Lower leg skin (tissue), 4 donors: ENCODE results near the gene FAM53B. TPM values are rescaled to one million over a fixed set of nuclear protein-coding genes. Genes with fewer than 3 reads are reported as not detected.

ENCODE experiments used
- DNase-seq, 2 donors: peaks; one replicate each; pipeline ENCODE4 v3.0.0-alpha.2; 2019; ENCODE audit warnings: low spot score in 2 of 2
- H3K4me3 ChIP-seq: fragments of 200-600 bp; sonication (generic); 2 replicates; pipeline ENCODE4 v1.5.1; 2017; ENCODE audit warnings: mild to moderate bottlenecking, low read depth; ENCODE audit not compliant: poor library complexity, severe bottlenecking
- POLR2A ChIP-seq, 2 donors: fragments of 450-650 bp; IDR thresholded peaks; one replicate each; pipeline ENCODE4 v1.6.1; 2016 to 2017; ENCODE audit warnings: antibody characterized with exemption in 2 of 2, mild to moderate bottlenecking in 1 of 2, moderate library complexity in 1 of 2
- whole genome bisulfite sequencing, 2 donors: methylation state at CpG; one replicate each; pipeline ENCODE4 v1.1.5; 2018; 5-methylcytosine and 5-hydroxymethylcytosine counted together
- intact Hi-C: fragments of 100-400 bp; cut with DNase I; formaldehyde crosslinking; loops from one replicate; pipeline ENCODE4 v1.15.0; 2023; ENCODE audit warnings: low total_unique reads
- total RNA-seq, 4 donors: library from RNA; depleted of rRNA; stranded (reverse); fragments of >200 nt; gene quantifications; one replicate each; pipeline ENCODE4 v1.1.0, GENCODE V29; 2016
- TF ChIP-seq, protein P1 (sequence below), 3 donors: fragments of 450-650 bp; IDR thresholded peaks; one replicate each; pipeline ENCODE4 v1.5.1; 2016; ENCODE audit warnings: antibody characterized with exemption in 3 of 3, mild to moderate bottlenecking in 3 of 3, moderate library complexity in 2 of 3

FAM53B gene
- total RNA-seq, 4 donors from 2014 or later, result 41.5 to 69.1 (median 58.2) TPM

DNA sequence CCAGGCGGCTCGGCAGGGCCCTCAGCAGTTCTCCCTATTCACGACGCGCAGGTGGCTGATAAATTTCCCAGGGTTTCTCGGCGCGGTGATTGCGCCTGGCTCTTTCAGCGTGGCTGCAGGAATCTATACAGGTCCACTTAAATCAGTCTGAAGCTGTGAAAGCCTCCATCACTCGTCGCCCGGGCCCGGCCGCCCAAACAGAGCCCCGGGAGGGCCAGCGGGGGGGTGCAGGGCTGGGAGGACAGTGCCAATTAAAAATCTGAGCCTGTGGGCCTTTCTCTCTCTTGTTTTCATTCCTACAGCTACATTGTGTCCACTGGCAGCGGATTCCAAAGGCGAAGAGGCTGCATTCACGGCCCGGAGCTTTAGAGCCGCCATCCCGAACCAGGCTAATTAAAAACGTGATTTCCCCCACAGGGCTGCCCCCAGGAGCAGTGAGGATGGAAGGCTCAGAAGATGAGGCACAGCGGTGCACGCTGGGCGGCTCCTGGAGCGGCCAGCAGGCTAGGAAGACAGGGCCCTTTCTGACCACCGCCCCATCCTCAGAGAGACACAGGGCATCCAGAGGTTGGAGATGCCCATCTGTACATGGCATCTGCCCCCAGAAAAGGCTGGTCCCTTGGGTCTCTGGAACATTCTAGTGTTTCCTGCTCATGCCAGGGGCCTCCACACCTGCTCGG lies 100.7 kb downstream of the FAM53B start:
- intact Hi-C loops, result no loop called here
- 93 to 96% methylated on average over 28 to 30 of the region's 30 CpGs for WGBS, 2 donors
- DNase-seq, result no peak
- H3K4me3 ChIP-seq, result no peak overlapping the region
- TF ChIP-seq POLR2A (IDR thresholded peaks at IDR 0.05), result no peak
- TF ChIP-seq, protein P1, sequence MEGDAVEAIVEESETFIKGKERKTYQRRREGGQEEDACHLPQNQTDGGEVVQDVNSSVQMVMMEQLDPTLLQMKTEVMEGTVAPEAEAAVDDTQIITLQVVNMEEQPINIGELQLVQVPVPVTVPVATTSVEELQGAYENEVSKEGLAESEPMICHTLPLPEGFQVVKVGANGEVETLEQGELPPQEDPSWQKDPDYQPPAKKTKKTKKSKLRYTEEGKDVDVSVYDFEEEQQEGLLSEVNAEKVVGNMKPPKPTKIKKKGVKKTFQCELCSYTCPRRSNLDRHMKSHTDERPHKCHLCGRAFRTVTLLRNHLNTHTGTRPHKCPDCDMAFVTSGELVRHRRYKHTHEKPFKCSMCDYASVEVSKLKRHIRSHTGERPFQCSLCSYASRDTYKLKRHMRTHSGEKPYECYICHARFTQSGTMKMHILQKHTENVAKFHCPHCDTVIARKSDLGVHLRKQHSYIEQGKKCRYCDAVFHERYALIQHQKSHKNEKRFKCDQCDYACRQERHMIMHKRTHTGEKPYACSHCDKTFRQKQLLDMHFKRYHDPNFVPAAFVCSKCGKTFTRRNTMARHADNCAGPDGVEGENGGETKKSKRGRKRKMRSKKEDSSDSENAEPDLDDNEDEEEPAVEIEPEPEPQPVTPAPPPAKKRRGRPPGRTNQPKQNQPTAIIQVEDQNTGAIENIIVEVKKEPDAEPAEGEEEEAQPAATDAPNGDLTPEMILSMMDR (IDR thresholded peaks at IDR 0.05), result no peak

DNA sequence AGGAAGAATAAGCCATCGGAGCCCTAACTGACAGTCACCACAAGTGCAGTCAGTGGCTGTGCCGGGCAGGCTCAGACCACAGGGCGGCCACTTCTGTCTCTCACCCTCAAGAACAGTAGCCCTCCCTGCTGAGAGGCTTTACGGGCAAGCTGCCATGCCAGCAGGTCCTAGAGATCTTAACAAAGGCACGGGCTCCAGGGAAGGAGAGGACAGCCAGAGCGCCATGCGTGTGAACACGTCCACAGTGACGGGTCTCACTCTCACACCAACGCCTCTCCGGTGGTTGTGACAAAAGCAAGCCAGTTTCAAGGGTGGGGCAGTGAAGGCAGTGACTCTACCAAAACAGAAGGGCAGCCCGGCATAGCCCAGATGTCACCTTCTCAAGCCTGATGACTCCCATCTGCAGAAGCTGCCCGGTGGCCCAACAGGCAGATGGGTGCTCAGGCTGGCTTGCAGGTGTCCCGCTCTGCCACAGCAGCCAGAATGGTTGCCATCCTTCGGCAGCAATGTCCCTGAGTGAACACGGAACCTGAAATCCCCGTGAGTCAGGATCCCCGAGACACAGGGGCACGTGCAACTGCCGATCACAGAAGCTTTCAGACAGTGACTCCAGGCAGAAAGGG lies 102.0 kb downstream of the FAM53B start:
- H3K4me3 ChIP-seq, result no peak overlapping the region
- WGBS, 2 donors, result 83 to 91% methylated on average over 19 to 20 of the region's 20 CpGs
- DNase-seq, result no peak
- intact Hi-C loops, result no loop called here
- TF ChIP-seq, protein P1 (IDR thresholded peaks at IDR 0.05), result no peak
- TF ChIP-seq POLR2A (IDR thresholded peaks at IDR 0.05), result no peak

DNA sequence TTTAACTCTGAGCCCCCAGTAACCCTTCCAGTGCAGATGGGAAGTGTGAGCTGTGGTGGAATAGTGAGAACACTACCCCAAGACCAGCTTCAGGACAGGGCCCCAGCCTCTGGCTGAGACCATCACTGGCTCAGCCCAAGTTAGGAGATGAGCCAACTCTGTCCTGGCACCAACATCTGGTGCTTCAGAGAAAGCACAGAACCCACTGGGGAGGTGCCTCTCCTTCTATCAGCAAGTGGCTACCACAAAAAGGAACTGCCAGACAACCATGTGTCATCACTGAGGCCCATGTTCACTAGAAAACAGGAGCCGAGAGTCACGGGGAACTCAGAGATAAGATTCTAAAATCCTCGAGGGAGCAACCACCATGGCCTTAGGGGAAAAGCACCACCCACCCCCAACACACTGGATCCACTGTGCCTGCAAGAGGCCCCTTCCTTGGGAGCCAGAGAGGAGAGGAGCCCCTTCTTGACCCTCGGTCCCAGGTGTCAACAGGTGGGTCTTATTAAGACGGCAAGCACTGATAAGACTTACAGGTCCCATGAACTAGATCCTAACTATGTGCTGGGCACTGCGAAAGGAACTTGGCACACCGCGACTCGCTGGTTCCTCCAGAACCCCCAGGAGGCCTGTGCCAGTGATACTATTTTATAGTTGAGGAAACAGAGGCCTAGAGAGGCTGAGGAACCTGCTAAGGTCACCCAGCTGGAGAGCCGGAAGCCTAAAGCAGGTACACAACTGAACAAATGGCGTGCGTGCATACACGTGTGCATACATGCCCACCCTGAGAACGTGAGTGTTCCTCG lies 102.7 kb downstream of the FAM53B start:
- no peak for DNase-seq
- no peak overlapping the region for H3K4me3 ChIP-seq
- 43 to 53% methylated on average over 13 to 15 of the region's 15 CpGs for WGBS, 2 donors
- intact Hi-C loops, result no loop called here
- TF ChIP-seq, protein P1 (IDR thresholded peaks at IDR 0.05), result no peak
- TF ChIP-seq POLR2A (IDR thresholded peaks at IDR 0.05), result no peak

DNA sequence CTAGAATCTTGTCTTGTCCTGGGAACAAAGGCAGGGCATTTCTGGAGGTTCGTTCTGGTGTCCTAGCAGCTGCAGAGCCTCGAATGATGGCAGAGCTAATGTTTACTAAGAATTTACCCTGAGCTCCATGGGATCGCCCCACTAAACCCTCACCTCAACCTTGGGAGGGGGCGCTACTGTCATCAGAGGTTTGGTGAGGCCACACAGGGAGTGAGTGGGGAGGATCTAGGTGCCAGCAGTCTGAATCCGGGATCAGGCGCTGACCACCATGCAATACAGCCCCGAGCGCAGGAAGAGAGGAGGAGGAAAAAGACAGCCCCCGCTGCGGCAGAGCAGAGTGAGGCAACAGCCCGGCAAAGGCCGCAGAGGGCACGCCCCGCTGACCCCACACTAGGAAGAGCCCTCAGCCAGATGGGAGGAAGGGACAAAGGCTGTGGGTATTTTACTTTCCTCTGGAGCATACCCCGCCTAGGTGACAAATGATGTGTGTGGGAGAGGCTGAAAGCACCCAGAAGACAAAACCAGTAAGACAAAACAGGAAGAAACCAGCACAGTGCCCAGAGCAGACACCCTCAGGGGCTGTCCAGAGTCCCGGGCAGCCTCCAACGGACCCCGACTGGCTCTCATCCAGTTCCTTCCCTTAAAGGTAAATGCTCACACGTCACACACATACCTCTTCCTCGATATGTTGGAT lies 103.5 kb downstream of the FAM53B start:
- TF ChIP-seq POLR2A (IDR thresholded peaks at IDR 0.05), result no peak
- TF ChIP-seq, protein P1 (IDR thresholded peaks at IDR 0.05), result no peak
- H3K4me3 ChIP-seq, result no peak overlapping the region
- 46 to 61% methylated on average over 20 of the region's 20 CpGs for WGBS, 2 donors
- no peak for DNase-seq
- intact Hi-C loops, result no loop called here

DNA sequence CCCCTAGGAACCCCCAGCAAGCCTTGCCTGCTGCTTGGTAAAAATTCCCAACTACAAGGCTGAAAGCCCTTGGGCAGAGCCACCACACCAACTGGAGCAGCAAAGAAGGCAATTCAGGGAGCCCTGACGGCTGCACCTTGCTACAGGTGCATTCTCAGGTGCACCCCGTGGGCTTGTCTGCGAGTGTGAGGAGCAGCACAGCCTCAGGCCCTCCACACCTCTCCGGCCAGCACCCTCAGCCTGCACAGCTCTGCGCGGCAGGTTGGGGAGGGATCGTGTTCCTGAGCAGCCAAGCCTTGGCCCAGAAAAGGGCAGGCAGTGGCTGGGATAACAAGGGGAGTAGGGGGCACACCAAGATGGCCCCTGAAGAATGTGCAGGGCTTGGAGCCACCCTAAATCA lies 104.1 kb downstream of the FAM53B start:
- no peak overlapping the region for H3K4me3 ChIP-seq
- DNase-seq, result no peak
- TF ChIP-seq, protein P1 (IDR thresholded peaks at IDR 0.05), result no peak
- no peak for TF ChIP-seq POLR2A (IDR thresholded peaks at IDR 0.05)
- intact Hi-C loops, result no loop called here
- WGBS, 2 donors, result 84% methylated on average over 7 of the region's 7 CpGs
